Esophagus (tissue), 2 donors: ENCODE measurements around the gene C17orf50. TPM values are rescaled to one million over a fixed set of nuclear protein-coding genes. Genes with fewer than 3 reads are reported as not detected.

Source experiments
- H3K27ac ChIP-seq, 2 donors: one replicate each; pipeline ENCODE4 v1.5.1; 2013; ENCODE audit warnings: low read depth in 2 of 2, mild to moderate bottlenecking in 2 of 2, inconsistent platforms in 1 of 2, low read length in 1 of 2, moderate library complexity in 1 of 2
- H3K27me3 ChIP-seq, 2 donors: one replicate each; pipeline ENCODE4 v1.6.1; 2013; ENCODE audit warnings: low read length in 2 of 2, control low read depth in 1 of 2, mild to moderate bottlenecking in 1 of 2; ENCODE audit not compliant: insufficient read depth in 2 of 2, control insufficient read depth in 1 of 2
- H3K36me3 ChIP-seq, 2 donors: one replicate each; pipeline ENCODE4 v1.6.1; 2013; ENCODE audit warnings: low read length in 1 of 2; ENCODE audit not compliant: control insufficient read depth in 2 of 2, insufficient read depth in 2 of 2
- H3K4me1 ChIP-seq, 2 donors: one replicate each; pipeline ENCODE4 v1.6.1; 2013; ENCODE audit warnings: low read length in 1 of 2; ENCODE audit not compliant: control insufficient read depth in 2 of 2, insufficient read depth in 2 of 2
- H3K4me3 ChIP-seq, 2 donors: one replicate each; pipeline ENCODE4 v1.5.1; 2013; ENCODE audit warnings: low read length in 2 of 2, mild to moderate bottlenecking in 2 of 2, low read depth in 1 of 2, moderate library complexity in 1 of 2
- H3K9me3 ChIP-seq, 2 donors: one replicate each; pipeline ENCODE4 v1.6.1; 2013; ENCODE audit warnings: mild to moderate bottlenecking in 2 of 2, low read depth in 1 of 2, low read length in 1 of 2, moderate library complexity in 1 of 2; ENCODE audit not compliant: control insufficient read depth in 2 of 2, insufficient read depth in 1 of 2
- WGBS, 2 donors: extraction: QIAGEN DNeasy Blood & Tissue Kit; methylation state at CpG; one replicate each; pipeline ENCODE4 v1.1.7; 2013; 5-methylcytosine and 5-hydroxymethylcytosine counted together
- polyA plus RNA-seq, 2 donors: library from polyadenylated mRNA; stranded (reverse); fragments of 200-250 nt; gene quantifications; one replicate each; pipeline ENCODE4 v1.2.3, GENCODE V29; 2013
- donor health status: healthy with polysubstance abuse.
- donor health status: Bipolar disorder and iron deficiency.

Gene C17orf50
- polyA plus RNA-seq, 2 donors: 0.14 TPM; not detected in 1

- Histone ChIP-seq H3K4me3 (no peak overlapping the region), H3K36me3 (peaks cover 6 to 8% of the 10 kb centered on the region in 2 donors), H3K27ac (no peak overlapping the region), H3K4me1 (peaks cover 0 to 2% of the 10 kb centered on the region in 2 donors), H3K27me3 (no peaks in the 10 kb centered on the region), H3K9me3 (no peaks in the 10 kb centered on the region)
- WGBS, 2 donors: 79 to 83% methylated on average over 2 of the region's 2 CpGs
Observed at GRCh38 chr17:35725802-35726126, 34.9 kb upstream of the C17orf50 start.

- no peak overlapping the region for H3K4me3 ChIP-seq
- WGBS, 2 donors: 49 to 56% methylated on average over 6 of the region's 6 CpGs
Observed at GRCh38 chr17:35726127-35726952, 34.3 kb upstream of the C17orf50 start.

GRCh38 chr17:35726953-35727460 lies 33.7 kb upstream of the C17orf50 start:
- Histone ChIP-seq H3K27ac (no peak overlapping the region), H3K36me3 (peaks cover 6 to 8% of the 10 kb centered on the region in 2 donors), H3K9me3 (no peaks in the 10 kb centered on the region), H3K27me3 (no peaks in the 10 kb centered on the region), H3K4me3 (no peak overlapping the region), H3K4me1 (peaks cover 4 to 11% of the 10 kb centered on the region in 2 donors)
- WGBS, 2 donors: 80 to 81% methylated on average over 5 of the region's 5 CpGs

More at GRCh38 chr17:35726127-35726952, 34.3 kb upstream of the C17orf50 start:
- Histone ChIP-seq H3K27me3 (no peaks in the 10 kb centered on the region), H3K4me1 (peaks cover 3 to 5% of the 10 kb centered on the region in 2 donors), H3K27ac (no peak overlapping the region), H3K9me3 (no peaks in the 10 kb centered on the region), H3K36me3 (peaks cover 6 to 8% of the 10 kb centered on the region in 2 donors)

- Histone ChIP-seq H3K27ac (no peak overlapping the region), H3K9me3 (no peaks in the 10 kb centered on the region), H3K27me3 (no peaks in the 10 kb centered on the region), H3K36me3 (peaks cover 6 to 8% of the 10 kb centered on the region in 2 donors), H3K4me1 (peaks cover 5 to 13% of the 10 kb centered on the region in 2 donors), H3K4me3 (no peak overlapping the region)
- 76 to 86% methylated on average over 5 of the region's 5 CpGs for WGBS, 2 donors
Observed at GRCh38 chr17:35727635-35728034, 33.1 kb upstream of the C17orf50 start.

GRCh38 chr17:35728551-35728950 lies 32.1 kb upstream of the C17orf50 start:
- Histone ChIP-seq H3K27me3 (no peaks in the 10 kb centered on the region), H3K9me3 (no peaks in the 10 kb centered on the region), H3K4me3 (no peak overlapping the region), H3K27ac (no peak overlapping the region), H3K4me1 (peaks cover 5 to 13% of the 10 kb centered on the region in 2 donors), H3K36me3 (peaks cover 3 to 7% of the 10 kb centered on the region in 2 donors)
- 84 to 89% methylated on average over 3 of the region's 3 CpGs for WGBS, 2 donors

GRCh38 chr17:35729405-35729833 lies 31.3 kb upstream of the C17orf50 start:
- whole genome bisulfite sequencing, 2 donors: 79 to 84% methylated on average over 4 of the region's 4 CpGs
- H3K27ac ChIP-seq: no peak overlapping the region
- H3K27me3 ChIP-seq: no peaks in the 10 kb centered on the region
- H3K4me3 ChIP-seq: no peak overlapping the region
- H3K36me3 ChIP-seq: peaks cover 0 to 5% of the 10 kb centered on the region in 2 donors
- H3K4me1 ChIP-seq: peaks cover 5 to 13% of the 10 kb centered on the region in 2 donors
- H3K9me3 ChIP-seq: no peaks in the 10 kb centered on the region

- WGBS, 2 donors: 86 to 87% methylated on average over 10 of the region's 10 CpGs
- Histone ChIP-seq H3K27ac (no peak overlapping the region), H3K36me3 (peaks cover 0 to 5% of the 10 kb centered on the region in 2 donors), H3K9me3 (no peaks in the 10 kb centered on the region), H3K27me3 (no peaks in the 10 kb centered on the region), H3K4me3 (no peak overlapping the region), H3K4me1 (peaks cover 5 to 13% of the 10 kb centered on the region in 2 donors)
Observed at GRCh38 chr17:35730400-35731005, 30.2 kb upstream of the C17orf50 start.

- H3K36me3 ChIP-seq: peaks cover 0 to 2% of the 10 kb centered on the region in 2 donors
- H3K4me1 ChIP-seq: peaks cover 5 to 13% of the 10 kb centered on the region in 2 donors
- no peaks in the 10 kb centered on the region for H3K9me3 ChIP-seq
- H3K27ac ChIP-seq: no peak within 1 kb of the TSS
- WGBS, 2 donors: 4 to 7% methylated on average over 31 to 44 of the region's 44 CpGs
- no peaks in the 10 kb centered on the region for H3K27me3 ChIP-seq
- H3K4me3 ChIP-seq: peak within 1 kb of the TSS; percentile 32 to 61
Observed at GRCh38 chr17:35731239-35731916, 29.3 kb upstream of the C17orf50 start, which contains the start of gene RASL10B. TSS of gene RASL10B (plus strand) at chr17:35731639. CDS start at chr17:35735185, 3,546 bp downstream.
